BLaER1 (cell line): ENCODE results near the gene TTI1.

Experiments
- H3K27ac ChIP-seq: shearing (Covaris generic); formaldehyde crosslinking; 2 replicates; pipeline ENCODE4 v1.8.1; 2022
- H3K27me3 ChIP-seq: shearing (Covaris generic); formaldehyde crosslinking; 2 replicates; pipeline ENCODE4 v1.8.1; 2022
- H3K36me3 ChIP-seq: shearing (Covaris generic); formaldehyde crosslinking; 2 replicates; pipeline ENCODE4 v1.8.1; 2022
- H3K4me1 ChIP-seq: shearing (Covaris generic); formaldehyde crosslinking; 2 replicates; pipeline ENCODE4 v1.8.1; 2022
- H3K4me2 ChIP-seq: shearing (Covaris generic); formaldehyde crosslinking; 2 replicates; pipeline ENCODE4 v1.8.1; 2022
- H3K4me3 ChIP-seq: shearing (Covaris generic); formaldehyde crosslinking; 2 replicates; pipeline ENCODE4 v1.8.1; 2022
- H3K9ac ChIP-seq: shearing (Covaris generic); formaldehyde crosslinking; 2 replicates; pipeline ENCODE4 v1.8.1; 2022
- H3K9me3 ChIP-seq: shearing (Covaris generic); formaldehyde crosslinking; 2 replicates; pipeline ENCODE4 v1.8.1; 2022
- H4K20me1 ChIP-seq: shearing (Covaris generic); formaldehyde crosslinking; 2 replicates; pipeline ENCODE4 v1.8.1; 2022
- Cebpa-rat ChIP-seq: shearing (Covaris generic); IDR thresholded peaks from 2 replicates; pipeline ENCODE4 v1.8.1; 2022

The TTI1 gene

DNA sequence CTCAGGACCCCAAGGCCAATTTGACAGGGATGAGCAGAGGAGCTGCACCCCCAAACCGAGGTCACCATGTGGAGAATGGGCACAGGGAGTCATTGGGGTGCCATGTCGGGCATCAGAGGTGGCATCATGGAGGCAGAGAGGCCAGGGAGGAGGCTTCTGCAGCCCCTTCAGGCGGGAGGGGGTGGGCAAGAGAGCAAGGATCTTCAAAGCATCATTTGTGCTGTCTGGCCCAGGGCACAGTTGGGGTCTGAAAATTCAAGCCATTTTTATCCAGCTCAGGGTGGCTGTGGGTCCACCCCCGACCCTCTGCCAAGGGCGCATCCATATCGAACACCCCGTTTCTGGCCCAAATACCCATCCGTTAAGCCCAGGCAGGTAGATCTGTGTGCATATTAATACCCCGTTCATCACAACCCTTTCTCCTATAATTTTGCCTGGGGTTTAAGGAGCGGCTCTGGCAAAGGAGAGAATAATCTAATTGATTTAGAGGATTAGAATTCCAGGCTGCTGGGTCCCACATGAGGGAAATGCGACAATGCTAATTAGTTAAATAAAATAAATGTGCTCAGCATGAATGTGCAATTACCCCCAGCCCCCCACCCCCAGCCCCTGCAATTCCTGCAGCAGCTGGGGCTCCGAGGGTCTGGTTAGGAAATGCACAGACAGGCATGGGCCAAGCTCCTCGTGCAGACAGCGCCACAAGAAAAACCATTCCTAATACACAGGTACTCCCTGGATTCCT is 98.5 kb downstream of the TTI1 start:
- H3K4me1 ChIP-seq = peaks cover 12% of the 10 kb centered on the region
- H3K9ac ChIP-seq = no peak overlapping the region
- H3K27ac ChIP-seq = no peak overlapping the region
- H3K4me3 ChIP-seq = no peak overlapping the region
- no peak for TF ChIP-seq Cebpa-rat
- H3K36me3 ChIP-seq = no peaks in the 10 kb centered on the region
- no peak overlapping the region for H3K4me2 ChIP-seq
- no peaks in the 10 kb centered on the region for H4K20me1 ChIP-seq
- no peaks in the 10 kb centered on the region for H3K9me3 ChIP-seq
- H3K27me3 ChIP-seq = no peaks in the 10 kb centered on the region

DNA sequence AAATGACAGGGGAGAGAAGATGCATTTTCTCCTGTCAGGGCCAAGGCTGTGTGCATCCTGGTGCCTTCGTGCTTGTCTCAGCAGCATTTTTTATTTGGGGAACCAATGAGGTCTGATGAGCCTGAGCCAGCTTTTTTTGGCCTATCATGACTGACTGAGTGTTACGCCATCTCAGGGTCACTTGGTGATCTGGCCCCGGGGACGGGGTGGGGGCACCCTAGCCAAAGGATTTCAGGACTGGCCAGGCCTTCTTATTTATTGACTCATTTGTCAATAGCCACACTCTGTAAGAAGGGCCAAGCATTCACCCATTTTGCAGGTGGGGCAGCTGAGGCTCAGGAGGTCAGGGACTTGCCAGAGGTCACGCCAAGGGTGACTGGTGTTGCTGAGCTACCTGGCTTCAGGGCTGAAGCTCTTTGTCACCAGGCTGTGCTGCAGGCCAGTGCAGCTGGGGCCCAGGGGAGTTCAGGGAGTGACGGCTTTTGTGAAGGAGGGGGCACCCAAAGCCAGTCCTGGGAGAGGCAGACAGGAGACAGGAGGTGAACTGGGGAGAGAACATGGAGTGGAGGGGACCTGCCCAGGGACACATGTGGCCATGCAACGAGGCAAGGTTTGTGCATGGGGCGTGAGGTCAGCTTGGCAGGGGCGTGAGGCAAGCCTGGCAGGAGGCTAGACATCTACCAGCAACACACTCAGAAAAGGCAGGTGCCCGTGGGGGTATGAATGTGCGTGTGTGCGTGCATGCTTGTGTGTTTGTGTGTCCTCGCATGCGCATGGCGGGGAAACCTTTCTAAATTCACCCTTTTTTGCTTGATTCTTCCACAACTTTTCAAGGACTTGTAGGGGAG is 99.2 kb downstream of the TTI1 start:
- no peaks in the 10 kb centered on the region for H4K20me1 ChIP-seq
- H3K4me1 ChIP-seq = peaks cover 12% of the 10 kb centered on the region
- H3K36me3 ChIP-seq = no peaks in the 10 kb centered on the region
- no peak overlapping the region for H3K4me2 ChIP-seq
- TF ChIP-seq Cebpa-rat = no peak
- no peak overlapping the region for H3K27ac ChIP-seq
- H3K27me3 ChIP-seq = no peaks in the 10 kb centered on the region
- no peak overlapping the region for H3K9ac ChIP-seq
- H3K9me3 ChIP-seq = no peaks in the 10 kb centered on the region
- H3K4me3 ChIP-seq = no peak overlapping the region
